CD4-positive, alpha-beta T cell treated with Interleukin-15 for 4 hours (primary cell): ENCODE data around the gene KIAA1671.

ENCODE experiments used
- DNase-seq: peaks from one replicate; pipeline ENCODE4 v3.0.0-alpha.2; 2020; ENCODE audit warnings: low spot score

The KIAA1671 gene

DNA sequence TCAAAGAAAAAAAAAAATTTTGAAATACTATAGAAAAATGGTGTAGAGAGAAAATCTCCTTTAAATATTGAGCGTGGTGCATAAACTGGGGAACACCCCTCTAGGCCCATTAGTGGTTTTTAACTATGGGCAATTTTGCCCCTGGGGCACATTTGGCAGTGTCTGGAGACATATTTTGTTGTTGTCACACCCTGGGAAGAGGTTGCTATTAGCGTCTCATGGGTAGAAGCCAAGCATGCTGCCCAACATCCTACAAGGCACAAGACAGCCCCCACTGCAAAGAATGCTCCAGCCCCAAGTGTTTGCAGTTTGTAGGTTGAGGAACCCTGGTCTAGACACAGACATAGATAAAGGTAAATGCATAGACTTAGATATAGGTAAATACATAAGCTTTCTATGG lies 92.6 kb downstream of the KIAA1671 start:
- DNase-seq: no peak

DNA sequence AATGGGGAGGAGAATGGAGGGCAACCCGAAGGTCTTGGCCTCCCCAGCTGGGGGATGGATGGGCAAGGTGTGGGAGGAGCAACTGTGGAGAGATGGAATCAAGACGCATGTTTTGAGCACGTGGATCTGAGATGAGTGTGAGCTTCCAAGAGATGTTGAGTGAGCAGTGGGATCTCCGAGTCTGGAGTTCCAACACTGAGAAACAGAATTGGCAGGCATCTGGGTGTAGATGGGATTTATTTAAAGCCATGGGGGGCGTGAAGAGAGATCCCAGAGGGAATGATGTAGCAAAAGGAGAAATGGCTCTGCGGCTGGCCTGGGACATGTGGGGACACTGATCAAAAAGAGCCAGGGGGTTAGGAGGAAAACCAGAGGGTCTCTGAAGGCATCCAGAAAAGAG lies 95.6 kb downstream of the KIAA1671 start:
- no peak for DNase-seq

DNA sequence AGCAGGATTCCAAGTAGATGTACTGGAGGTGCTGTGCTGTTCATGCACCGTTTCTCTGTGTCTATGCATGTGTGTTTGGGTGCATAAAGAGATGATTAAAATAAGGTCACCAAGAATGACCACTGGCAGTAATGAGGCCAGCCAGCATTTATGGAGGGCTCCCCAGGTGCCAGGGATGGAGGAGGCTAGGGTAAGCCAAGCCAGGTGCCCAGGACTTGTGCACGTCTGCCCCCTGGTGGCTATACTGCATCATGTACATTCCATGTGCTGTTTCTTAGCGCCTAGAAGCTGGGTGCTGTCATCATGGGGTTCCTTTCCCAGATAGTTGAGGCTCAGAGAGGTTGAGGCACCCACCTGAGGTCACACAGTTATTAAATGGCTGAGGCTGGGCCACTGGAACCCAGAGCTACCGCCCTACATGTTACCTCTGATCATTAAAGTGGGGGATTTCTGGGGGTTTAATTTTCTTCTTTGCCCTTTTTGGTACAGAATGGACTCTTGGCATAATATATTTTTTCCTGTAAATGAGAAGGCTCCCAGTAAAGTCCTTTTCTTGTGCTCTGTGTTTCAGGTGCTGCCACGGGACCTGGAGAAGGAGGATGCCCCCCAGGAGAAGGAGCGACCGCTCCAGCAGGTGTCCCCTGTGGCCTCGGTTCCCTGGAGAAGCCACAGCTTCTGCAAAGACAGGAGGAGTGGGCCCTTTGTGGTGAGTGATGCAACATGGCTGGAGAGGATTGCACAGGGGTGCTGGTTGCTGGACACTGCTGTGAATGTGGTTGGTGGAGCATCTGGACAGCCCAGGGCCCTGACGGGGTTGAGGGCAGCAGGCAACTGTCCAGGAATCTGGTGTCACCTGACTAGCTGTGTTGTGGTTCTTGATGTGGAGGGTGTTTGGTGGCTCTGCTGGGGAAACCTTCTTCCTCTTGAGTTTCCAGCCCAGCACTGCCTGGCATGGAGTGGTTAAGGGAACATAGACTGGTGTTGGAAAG lies 96.4 kb downstream of the KIAA1671 start:
- peak; percentile 68 for DNase-seq

DNA sequence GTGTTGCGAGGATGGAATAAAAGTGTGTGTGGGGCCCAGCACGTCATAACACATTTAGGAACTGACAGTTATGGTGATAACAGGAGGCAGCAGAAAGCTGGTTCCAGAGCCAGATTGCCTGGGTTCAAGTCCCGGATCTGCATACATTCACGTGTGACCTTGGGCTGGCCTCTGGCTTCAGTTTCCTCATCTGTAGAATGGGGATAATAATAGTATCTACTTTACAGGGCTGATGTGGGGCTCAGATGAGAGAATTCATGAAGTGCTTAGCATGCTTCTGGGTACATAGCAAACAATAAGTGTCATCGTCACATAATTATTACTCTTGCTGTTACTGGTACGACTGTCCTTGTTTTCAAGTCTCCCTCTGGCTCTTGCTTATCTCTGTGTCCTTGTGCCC lies 97.3 kb downstream of the KIAA1671 start:
- DNase-seq: no peak

DNA sequence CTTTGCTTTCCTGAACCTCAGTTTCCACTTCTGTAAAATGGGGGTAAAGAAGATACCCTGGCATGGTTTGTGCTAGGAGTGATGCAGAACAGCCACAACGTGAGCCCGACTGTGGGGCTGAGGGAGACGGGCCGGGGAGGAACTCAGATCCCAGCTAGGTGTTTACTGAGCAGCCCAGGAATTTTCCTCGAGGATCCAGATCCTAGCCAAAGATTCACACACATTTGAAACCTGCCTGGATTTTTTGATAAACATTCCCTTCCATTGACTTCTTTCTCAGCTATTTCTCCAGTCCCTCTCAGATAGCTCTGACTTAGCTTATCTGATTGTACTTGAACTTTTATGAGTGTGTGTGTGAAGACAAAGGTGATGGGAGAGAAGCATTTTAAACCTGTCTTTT lies 98.0 kb downstream of the KIAA1671 start:
- DNase-seq: no peak

DNA sequence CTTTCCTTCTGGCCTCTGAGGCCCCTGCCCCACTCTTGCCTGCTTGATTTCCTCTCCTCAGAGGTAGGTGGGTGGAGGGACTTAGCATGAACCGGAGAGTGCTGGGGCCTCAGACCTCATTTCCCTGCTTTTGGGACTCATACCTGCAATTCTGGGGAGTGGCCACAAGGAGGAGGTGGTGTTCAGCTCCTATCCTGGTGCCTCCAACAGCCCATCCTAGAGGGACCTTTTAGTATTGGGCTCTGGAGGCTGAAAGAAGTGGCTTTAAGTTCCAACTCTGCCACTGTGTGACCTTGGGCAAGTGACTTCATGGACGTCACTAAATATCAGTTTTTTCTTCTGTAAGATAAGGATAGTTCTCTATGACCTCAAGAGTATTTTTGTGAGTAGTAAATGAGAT lies 98.6 kb downstream of the KIAA1671 start:
- DNase-seq: no peak

DNA sequence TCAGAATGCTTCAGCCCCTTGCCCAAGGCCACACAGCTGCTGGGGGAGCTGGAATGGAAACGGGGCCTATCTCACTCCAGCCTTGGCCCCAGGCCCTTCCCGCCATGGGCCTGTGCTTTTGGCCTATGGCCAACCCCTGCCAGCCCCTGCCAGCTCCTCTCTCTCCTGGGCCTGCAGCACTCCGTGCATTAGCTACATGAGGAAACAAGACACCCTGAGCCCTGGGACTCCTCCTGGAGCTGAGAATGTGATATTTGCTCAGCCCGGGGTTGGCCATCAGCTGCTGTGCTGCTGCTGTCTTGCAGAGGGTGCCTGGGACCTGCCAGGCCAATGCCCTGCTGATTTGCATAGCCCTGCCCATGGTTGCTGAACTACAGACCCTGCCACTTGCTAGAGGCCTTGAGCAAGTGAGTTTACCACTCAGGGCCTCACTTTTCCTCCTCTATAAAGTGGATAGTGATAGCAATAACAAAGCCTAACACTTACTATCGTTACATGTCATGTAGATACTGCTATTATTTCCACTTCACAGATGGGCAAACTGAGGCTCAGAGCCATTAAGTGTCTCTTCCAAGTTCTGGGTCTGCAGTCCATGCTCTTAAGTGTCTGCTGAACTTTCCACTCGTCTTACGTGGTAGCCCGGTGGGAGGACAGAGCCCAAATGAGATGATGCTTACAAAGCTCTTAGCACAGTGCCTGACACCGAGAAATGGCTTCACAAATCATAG lies 99.6 kb downstream of the KIAA1671 start:
- DNase-seq: no peak

DNA sequence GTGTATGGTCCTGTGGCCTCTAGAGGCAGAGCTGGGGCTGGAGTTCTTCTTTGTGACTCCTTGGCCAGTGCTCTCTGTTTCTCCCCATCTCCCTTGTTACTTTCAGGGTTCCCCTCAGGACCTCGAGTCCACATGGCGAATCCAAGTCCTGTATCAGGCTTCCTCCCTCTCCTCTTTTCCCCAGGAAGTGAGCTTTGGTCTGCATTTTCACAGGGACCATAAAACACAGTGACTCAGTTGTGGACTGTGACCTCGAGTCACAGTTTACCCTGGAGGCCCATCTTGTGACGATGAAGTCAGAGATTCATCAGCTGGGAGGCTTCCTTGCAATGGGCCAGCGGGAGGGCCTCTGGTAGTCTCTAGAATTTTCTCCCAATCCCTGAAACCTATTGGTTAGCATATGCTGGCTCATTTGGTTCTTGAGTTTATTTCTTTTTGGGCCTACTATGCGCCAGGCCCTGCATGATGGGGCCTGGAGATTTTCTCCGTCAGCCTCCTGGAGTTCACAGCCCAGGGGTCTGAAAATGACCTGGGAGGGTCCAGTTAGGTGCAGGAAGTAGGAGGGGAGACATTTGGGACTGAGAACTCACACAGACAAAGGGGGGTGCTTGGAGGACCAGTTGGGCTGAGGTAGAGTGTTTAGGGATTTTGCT lies 100.8 kb downstream of the KIAA1671 start:
- DNase-seq: no peak

DNA sequence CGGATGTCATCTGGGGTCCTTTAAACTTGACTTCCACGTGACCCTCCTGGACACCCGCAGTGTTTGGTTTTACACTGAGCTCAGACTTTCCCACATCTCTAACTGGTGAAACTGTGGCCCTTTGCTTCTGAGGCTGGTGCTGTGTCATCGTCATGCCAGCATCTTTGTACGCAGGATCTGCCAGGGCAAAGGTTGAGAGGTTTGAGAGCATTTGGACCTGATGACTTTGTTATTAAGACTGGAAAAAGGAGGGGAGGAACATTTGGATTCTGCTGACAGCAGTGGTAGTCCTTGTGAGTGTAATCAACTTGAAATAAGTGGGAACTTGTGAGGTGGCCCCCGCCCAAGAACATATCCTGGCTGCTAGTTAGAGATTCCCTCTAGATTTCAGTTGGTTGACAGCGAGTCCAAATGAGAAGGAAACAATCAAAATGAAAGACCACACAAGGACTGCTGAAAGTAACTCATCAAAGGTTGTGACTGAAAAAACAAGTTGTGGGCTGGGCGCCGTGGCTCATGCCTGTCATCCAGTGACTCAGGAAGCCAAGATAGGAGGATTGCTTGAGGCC lies 102.5 kb downstream of the KIAA1671 start:
- no peak for DNase-seq

DNA sequence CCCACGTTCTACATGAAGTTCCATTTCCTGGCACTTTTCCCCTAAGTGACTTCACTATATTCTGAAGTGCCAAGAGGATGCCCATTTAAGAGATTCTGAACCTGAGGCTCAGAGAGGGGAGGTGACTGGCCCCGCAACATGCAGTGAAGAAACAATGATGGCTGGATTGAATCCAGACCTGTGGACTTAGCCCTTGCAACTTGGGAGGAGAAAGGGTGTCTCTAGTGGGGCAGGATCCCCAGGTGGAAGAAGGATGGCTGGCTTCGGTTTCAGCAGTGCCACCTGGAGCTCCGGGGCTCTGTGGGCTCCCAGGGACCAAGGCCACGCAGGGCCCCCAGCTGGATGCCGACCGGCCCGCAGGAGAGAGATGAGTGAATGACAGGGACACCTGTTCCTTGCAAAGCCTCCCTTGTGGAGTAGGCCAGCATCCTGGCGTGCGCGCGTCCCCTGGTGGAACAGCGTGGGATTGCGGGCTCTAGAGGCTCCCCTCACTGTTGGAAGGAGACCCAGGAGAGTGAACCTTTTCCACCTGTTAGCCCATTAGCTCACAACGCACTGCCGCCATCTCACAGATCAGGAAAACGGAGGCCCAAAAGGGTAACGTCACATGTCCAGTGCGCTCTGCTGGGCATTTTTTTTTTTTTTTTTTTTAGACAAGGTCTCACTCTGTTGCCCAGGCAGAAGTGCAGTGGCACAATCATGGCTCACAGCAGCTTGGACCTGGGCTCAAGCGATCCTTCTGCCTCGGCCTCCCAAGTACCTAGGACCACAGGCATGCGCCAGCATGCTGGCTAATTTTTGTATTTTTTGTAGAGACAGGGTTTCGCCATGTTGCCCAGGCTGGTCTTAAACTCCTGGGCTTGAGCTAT lies 104.7 kb downstream of the KIAA1671 start:
- peak; percentile 75 for DNase-seq

DNA sequence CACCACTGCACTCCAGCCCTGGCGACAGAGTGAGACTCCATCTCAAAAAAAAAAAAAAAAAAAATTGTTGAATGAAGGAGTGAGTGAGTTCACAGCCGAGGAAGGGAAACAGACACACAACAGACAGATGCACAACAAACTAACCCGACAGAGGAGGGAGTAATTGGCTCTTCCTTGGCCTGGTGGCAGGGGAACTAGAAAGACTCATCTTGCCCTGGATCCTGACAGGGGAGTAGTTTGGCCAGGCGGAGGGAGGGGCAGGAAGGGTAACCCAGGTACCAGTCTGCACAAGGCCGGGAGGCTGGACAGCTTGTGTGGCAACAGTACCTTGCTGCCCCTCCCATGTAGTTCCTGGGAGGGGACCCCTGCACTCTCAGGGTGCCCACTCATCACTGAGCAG lies 106.9 kb downstream of the KIAA1671 start:
- DNase-seq: no peak

DNA sequence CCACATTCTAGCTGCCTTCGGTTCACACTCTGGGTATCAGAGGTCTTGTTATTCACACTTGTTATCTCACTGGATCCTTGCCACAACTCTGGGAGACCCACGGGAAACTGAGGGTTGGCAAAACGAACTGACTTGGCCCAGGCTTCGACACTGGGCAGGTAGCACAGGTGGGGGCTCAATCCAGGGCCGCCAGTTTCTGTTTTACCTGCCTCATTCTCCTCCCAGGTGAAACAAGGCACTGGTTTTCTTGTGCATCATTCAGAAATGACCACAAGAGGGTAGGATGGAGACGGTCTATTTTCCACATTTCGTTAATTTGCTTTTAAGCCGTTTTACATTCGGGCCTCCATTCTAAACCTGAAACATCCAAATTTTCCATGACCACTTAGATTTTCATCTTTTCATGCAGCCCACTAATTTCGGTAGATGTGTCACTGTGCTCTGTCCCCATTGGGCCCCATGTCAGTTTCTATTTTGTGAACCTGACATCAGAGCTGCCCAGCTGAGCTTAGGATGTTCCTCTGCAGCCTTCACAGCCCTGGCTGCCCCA lies 108.1 kb downstream of the KIAA1671 start:
- peak; percentile 43 for DNase-seq

DNA sequence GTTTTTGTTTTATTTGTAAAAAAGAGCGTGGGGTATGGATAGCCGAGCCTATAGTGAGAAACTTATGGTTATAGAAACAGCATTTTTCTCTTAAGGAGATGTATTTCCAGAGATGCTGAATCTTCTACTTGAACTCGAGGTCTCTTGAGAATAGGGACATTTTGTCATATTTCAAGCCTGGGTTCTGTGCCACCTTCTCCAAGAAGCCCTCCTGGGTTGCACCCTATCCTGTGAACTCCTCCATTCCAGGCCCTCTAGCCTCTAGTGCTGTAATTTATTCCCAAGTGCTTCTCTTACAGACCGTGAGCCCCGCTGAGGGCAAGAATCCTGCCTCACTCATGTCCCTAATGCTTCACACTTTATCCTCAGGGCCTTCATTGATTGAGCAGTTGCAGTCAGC lies 108.6 kb downstream of the KIAA1671 start:
- DNase-seq: no peak

DNA sequence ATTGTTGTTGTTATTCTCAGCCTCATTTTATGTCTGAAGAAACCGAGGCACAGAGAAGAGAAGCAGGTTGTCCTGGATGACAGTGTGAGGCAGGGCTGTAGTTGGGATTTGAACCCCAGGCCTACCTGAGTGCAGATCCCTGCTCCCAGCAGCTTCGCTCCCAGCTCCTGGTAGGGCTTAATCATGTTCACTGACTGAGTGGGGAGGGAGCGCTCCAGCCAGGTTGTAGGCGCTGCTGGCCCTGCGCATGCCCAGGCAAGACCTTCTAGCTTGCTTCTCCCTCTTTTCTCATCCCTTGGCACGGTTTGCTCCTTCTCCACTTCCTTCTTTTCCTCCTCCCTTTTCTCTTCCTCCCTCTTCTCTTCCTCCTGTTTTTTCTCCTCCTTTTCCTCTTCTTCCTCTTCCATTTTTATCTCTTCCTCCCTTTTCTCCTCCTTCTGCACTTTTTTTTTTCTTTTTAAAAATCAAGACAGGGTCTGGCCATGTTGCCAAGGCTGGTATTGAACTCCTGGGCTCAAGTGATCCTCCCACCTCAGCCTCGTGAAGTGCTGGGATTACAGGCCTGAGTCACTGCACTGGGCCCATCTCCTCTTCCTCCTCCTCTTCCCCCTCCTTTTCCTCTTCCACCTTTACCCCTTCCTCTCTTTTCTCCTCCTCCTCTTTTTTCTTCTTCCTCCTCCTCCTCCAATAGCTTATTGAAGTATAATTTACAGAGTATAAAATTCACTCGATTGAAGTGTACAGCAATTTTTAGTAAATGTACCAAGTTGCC lies 109.3 kb downstream of the KIAA1671 start:
- no peak for DNase-seq

DNA sequence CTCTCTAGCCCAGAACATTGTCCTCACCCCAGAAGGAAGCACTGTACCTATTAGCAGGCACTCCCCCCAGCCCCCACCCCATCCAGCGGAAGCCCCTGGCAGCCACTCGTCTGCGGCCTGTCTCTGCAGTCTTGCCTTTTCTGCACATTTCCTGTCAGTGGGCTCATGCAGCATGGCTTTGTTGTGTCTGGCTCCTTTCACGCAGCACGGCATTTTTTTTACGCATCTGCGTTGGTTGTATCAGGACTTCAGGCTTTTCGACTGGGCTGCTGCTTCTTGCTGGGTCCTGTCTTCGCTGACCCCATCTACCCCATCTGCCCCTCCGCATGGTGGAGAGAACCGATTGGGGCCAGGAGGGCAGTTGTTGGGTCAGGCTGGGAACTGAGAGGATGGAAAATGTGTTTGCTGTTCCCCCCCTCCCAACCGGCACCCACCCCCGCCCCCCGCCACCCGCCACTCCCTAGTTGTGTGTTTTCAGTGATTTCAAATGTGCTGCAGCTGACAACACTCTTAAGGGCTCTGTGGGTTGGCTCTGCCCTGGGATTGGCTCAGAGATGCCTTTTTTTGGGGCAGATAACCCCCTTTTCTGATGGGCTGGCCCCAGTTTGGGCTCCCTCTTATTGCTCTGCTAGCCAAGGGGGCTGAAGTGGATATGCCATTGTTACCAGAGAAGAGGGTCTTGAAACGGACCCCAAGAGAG lies 110.0 kb downstream of the KIAA1671 start:
- peak; percentile 82 for DNase-seq

DNA sequence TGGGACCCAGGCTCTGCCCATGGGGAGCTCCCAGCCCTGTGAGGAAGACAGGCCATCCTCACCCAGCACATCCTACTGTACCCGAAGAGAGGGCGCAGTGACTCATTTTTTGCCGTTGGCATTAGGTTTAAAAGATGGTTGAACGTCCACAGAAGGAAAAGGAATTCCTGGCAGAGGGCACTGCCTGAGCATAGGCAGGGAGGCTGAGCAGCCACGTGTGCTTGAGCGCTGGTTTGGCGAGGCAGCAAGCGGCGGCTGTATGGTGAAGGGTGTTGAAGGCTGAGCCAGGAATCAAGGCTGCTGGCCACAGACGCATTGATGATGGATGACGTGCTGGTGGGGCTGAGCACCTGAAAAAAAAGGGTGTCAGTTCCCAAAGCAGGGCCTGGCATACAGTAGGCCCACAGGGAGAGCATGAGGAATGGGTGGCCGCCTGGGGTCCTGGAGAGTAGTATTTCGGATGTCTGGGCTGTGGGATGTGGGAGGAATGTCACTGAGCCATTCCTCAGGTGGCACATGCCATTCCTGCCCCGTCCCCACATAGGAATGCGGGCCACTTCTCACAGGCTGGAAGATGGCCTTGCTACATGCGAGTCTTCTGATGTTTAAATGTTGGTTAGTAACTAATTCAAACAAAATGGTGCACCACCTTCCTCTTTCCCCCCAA lies 112.5 kb downstream of the KIAA1671 start:
- no peak for DNase-seq

DNA sequence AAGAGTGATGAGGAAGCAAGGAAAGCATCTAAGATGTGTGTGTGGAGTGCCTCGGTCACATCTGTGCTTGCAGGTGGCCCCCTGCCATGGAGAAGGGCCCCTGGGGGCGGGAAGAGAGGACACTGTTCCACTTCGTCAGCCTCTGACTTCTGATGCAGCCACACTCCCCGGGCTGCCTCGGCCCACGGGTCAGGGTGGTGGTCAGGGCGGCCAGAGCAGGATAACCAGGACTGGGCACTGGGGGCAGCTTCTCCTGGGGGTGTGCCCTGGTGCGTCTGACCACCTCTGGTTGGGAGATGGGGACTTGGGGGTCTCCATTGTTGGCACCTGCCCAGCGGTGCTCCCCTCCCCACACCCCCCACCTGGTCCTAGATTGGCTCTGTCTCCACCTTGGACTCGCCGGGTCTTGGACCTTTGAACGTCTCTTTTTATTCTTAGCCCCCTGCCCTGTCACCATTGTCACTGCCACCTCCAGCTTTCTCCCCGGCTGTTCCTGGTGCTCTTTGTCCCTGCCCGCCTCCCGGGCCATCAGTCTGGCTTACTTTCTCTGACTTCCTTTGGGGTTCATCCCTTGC lies 114.4 kb downstream of the KIAA1671 start:
- no peak for DNase-seq

DNA sequence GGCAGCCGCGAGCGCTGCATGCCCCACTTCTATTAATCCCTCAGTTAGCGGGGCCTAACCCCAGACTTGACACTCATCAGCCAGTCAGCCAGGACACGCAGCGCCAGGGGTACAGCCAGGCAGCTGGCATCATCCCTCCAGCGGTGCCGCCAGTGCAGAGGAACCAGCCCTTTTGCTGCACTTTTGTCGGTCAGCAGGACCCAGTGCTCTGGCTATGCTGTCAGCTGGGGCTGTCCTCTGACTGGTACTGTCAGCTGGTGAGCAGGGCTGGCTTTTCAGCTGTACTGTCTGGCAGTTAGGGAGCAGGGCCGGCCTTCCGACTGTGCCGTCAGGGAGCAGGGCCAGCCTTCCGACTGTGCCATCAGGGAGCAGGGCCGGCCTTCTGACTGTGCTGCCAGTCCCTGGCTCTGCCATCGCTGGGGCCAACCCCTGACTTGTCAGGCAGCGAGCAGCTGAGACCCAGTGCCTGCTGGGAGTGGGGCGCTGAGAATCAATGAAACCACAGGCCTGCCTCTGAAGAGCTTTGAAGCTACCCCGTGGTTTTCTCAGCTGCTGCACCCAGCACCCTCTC lies 115.4 kb downstream of the KIAA1671 start:
- DNase-seq: peak; percentile 90
